GOT3 (cell line): ENCODE measurements around the gene CFAP126.
"Not testable (repeated sequence)": the region's sequence is repeated elsewhere in the genome, so short reads cannot be mapped to it uniquely, and the experiment has no call there.

ENCODE experiments used
- DNase-seq: peaks from one replicate; lab custom pipeline; 2025; ENCODE audit warnings: mixed read lengths; lab: John Stamatoyannopoulos, UW

Gene CFAP126

GRCh38 chr1:161381707-161382106 is 14.0 kb upstream of the CFAP126 start:
- no peak for DNase-seq

- DNase-seq, result no peak
Measured at GRCh38 chr1:161379071-161379470, 11.4 kb upstream of the CFAP126 start.

GRCh38 chr1:161378014-161378413 is 10.3 kb upstream of the CFAP126 start:
- DNase-seq, result no peak

- no peak for DNase-seq
Measured at GRCh38 chr1:161374373-161374772, 6.7 kb upstream of the CFAP126 start.

- no peak for DNase-seq
Measured at GRCh38 chr1:161373442-161373841, 5.8 kb upstream of the CFAP126 start.

- no peak for DNase-seq
Measured at GRCh38 chr1:161365207-161365606, 2.5 kb downstream of the CFAP126 start.

GRCh38 chr1:161364332-161364731 is 3.3 kb downstream of the CFAP126 start:
- DNase-seq, result no peak

- no peak for DNase-seq
Measured at GRCh38 chr1:161359291-161359690, 8.4 kb downstream of the CFAP126 start.

- no peak for DNase-seq
Measured at GRCh38 chr1:161357073-161357472, 10.6 kb downstream of the CFAP126 start.

- no peak for DNase-seq
Measured at GRCh38 chr1:161351482-161351881, 16.2 kb downstream of the CFAP126 start.

GRCh38 chr1:161350671-161351070 is 17.0 kb downstream of the CFAP126 start:
- DNase-seq, result no peak

GRCh38 chr1:161342821-161343220 is 24.9 kb downstream of the CFAP126 start:
- DNase-seq, result no peak

GRCh38 chr1:161342177-161342576 is 25.5 kb downstream of the CFAP126 start:
- DNase-seq, result no peak

GRCh38 chr1:161335796-161336195 is 31.9 kb downstream of the CFAP126 start:
- DNase-seq, result no peak

GRCh38 chr1:161333166-161333565 is 34.5 kb downstream of the CFAP126 start:
- no peak for DNase-seq

- DNase-seq, result no peak
Measured at GRCh38 chr1:161330346-161330745, 37.3 kb downstream of the CFAP126 start.

- no peak for DNase-seq
Measured at GRCh38 chr1:161324020-161324419, 43.7 kb downstream of the CFAP126 start.

- not testable (repeated sequence) for DNase-seq
Measured at GRCh38 chr1:161315841-161316674, 51.6 kb downstream of the CFAP126 start.
